Lung (tissue), 12 donors: ENCODE measurements around the gene SMTNL2. TPM values are rescaled to one million over a fixed set of nuclear protein-coding genes. Genes with fewer than 3 reads are reported as not detected.

ENCODE experiments used
- ATAC-seq: fragments of 200-7000 bp; cut with Tn5 transposase; one replicate; pipeline ENCODE4 v1.9.1; 2020; ENCODE audit warnings: moderate number of reproducible peaks; ENCODE audit not compliant: insufficient read depth, low FRiP score
- DNase-seq, 3 donors: peaks; one replicate each; pipeline ENCODE4 v3.0.0-alpha.2; 2013 to 2017
- H3K27ac ChIP-seq, 2 donors: one replicate each; pipeline ENCODE4 v1.5.1; 2013; ENCODE audit warnings: mild to moderate bottlenecking in 2 of 2, moderate library complexity in 2 of 2, control low read depth in 1 of 2, inconsistent platforms in 1 of 2, low read depth in 1 of 2, low read length in 1 of 2
- H3K27me3 ChIP-seq, 3 donors: one replicate each; pipeline ENCODE4 v1.5.1; 2013; ENCODE audit warnings: low read length in 2 of 3; ENCODE audit not compliant: control insufficient read depth in 3 of 3, insufficient read depth in 3 of 3
- H3K36me3 ChIP-seq, 4 donors: one replicate each; pipeline ENCODE4 v1.5.1; 2013; ENCODE audit warnings: low read length in 4 of 4, mild to moderate bottlenecking in 1 of 4, moderate library complexity in 1 of 4; ENCODE audit not compliant: control insufficient read depth in 4 of 4, insufficient read depth in 4 of 4
- H3K4me1 ChIP-seq, 5 donors: one replicate each; pipeline ENCODE4 v1.5.1; 2013; ENCODE audit warnings: low read length in 5 of 5, mild to moderate bottlenecking in 2 of 5, moderate library complexity in 1 of 5; ENCODE audit not compliant: control insufficient read depth in 5 of 5, insufficient read depth in 5 of 5
- H3K4me3 ChIP-seq: one replicate; pipeline ENCODE4 v1.5.1; 2013; ENCODE audit warnings: mild to moderate bottlenecking, control low read depth, moderate library complexity
- H3K9ac ChIP-seq, 2 donors: one replicate each; pipeline ENCODE4 v1.5.1; 2013; ENCODE audit warnings: low read length in 2 of 2, control low read depth in 1 of 2; ENCODE audit not compliant: insufficient read depth in 1 of 2
- H3K9me3 ChIP-seq, 4 donors: one replicate each; pipeline ENCODE4 v1.5.1; 2013; ENCODE audit warnings: low read length in 3 of 4, mild to moderate bottlenecking in 1 of 4, moderate library complexity in 1 of 4; ENCODE audit not compliant: control insufficient read depth in 4 of 4, insufficient read depth in 3 of 4
- WGBS, 2 donors: extraction: QIAGEN DNeasy Blood & Tissue Kit; methylation state at CpG; one replicate each; pipeline ENCODE4 v1.1.7; 2013; 5-methylcytosine and 5-hydroxymethylcytosine counted together
- polyA plus RNA-seq, 2 donors: library from polyadenylated mRNA; stranded (reverse); fragments of 200-250 nt; gene quantifications; one replicate each; pipeline ENCODE4 v1.2.1, GENCODE V29; 2013
- total RNA-seq, 2 donors: library from RNA; depleted of rRNA in 1 of 2; stranded (reverse); fragments of >200 nt in 1 of 2; gene quantifications; one replicate each; pipeline ENCODE4 v1.2.1, GENCODE V29; 2014 to 2021
- TF ChIP-seq, protein P1 (sequence below): IDR thresholded peaks from 2 replicates; pipeline ENCODE4 v1.5.1; 2012; ENCODE audit warnings: mild to moderate bottlenecking; ENCODE audit errors: control extremely low read depth, extremely low read depth
- donor health status: control.
- donor health status: control.
- donor health status: Bipolar disorder and iron deficiency.
- donor health status: healthy.
- donor health status: DM: yes; HTN: yes; CAD: no.

SMTNL2 gene
- total and polyA plus RNA-seq, 4 donors = 1.5 to 18.1 (median 6.9) TPM

DNA sequence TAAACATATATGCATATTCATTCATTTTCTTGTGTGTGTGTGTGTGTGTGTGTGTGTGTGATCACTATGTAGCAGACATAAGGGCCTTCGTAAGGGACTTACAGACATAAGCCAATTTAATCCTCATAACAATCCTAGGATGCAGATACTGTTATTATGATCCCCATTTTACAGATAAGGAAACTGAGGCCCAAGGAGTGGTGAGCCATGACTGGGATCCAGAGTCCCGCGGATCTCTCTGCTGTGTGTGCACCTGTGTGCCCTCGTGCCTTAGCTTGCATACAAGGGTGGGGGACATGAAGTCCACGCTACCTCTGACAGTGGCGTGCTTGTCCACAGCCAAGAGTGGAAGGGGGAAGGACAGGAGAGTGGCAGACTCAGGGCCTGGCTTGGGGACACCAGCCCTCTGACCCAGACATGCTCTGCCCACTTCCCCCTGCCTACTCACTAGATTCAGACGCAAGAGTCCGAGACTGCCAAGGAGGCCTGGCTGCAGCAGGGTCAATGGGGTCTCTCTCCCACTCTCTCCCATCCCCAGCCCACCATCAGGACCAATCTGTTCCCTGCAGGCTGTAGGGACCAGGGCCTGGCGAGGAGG is 9.8 kb upstream of the SMTNL2 start:
- H3K9ac ChIP-seq = no peak overlapping the region
- no peak for DNase-seq
- H3K9me3 ChIP-seq = no peaks in the 10 kb centered on the region

DNA sequence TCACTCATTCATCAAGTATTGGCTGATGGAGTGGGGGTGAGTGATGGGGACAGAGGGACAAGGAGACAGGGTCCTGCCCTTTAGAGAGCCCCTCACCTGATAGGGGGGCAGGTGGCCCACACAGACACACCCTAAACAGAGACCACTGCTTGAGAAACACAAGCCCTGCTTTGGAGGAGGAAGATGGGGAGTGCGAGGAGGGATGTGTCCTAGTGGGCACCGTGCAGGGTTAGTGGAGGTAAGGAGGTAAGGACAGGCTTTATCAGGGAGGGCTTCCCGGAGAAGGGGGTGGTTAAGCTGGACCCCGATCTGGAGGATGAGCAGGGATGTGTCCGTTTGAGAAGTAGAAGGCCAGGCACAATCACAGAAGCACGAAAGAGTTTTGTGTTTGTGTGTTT is 8.2 kb upstream of the SMTNL2 start:
- no peak overlapping the region for H3K4me3 ChIP-seq
- WGBS, 2 donors = 80 to 84% methylated on average over 6 of the region's 6 CpGs
- no peak overlapping the region for H3K27ac ChIP-seq
- peaks cover 0 to 15% (median 3%) of the 10 kb centered on the region in 5 donors for H3K4me1 ChIP-seq
- ATAC-seq (no peak), DNase-seq (no peak)
- no peak overlapping the region for H3K9ac ChIP-seq
- no peaks in the 10 kb centered on the region for H3K36me3 ChIP-seq
- no peaks in the 10 kb centered on the region for H3K27me3 ChIP-seq
- H3K9me3 ChIP-seq = no peaks in the 10 kb centered on the region
- TF ChIP-seq, protein P1, sequence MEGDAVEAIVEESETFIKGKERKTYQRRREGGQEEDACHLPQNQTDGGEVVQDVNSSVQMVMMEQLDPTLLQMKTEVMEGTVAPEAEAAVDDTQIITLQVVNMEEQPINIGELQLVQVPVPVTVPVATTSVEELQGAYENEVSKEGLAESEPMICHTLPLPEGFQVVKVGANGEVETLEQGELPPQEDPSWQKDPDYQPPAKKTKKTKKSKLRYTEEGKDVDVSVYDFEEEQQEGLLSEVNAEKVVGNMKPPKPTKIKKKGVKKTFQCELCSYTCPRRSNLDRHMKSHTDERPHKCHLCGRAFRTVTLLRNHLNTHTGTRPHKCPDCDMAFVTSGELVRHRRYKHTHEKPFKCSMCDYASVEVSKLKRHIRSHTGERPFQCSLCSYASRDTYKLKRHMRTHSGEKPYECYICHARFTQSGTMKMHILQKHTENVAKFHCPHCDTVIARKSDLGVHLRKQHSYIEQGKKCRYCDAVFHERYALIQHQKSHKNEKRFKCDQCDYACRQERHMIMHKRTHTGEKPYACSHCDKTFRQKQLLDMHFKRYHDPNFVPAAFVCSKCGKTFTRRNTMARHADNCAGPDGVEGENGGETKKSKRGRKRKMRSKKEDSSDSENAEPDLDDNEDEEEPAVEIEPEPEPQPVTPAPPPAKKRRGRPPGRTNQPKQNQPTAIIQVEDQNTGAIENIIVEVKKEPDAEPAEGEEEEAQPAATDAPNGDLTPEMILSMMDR = no peak

More for the DNA sequence above, 9.8 kb upstream of the SMTNL2 start:
- H3K27ac ChIP-seq = no peak overlapping the region
- 90 to 96% methylated on average over 9 of the region's 9 CpGs for WGBS, 2 donors
- peaks cover 0 to 13% (median 3%) of the 10 kb centered on the region in 5 donors for H3K4me1 ChIP-seq
- no peaks in the 10 kb centered on the region for H3K27me3 ChIP-seq
- H3K36me3 ChIP-seq = no peaks in the 10 kb centered on the region
- TF ChIP-seq, protein P1 = no peak
- H3K4me3 ChIP-seq = no peak overlapping the region
- ATAC-seq = no peak

DNA sequence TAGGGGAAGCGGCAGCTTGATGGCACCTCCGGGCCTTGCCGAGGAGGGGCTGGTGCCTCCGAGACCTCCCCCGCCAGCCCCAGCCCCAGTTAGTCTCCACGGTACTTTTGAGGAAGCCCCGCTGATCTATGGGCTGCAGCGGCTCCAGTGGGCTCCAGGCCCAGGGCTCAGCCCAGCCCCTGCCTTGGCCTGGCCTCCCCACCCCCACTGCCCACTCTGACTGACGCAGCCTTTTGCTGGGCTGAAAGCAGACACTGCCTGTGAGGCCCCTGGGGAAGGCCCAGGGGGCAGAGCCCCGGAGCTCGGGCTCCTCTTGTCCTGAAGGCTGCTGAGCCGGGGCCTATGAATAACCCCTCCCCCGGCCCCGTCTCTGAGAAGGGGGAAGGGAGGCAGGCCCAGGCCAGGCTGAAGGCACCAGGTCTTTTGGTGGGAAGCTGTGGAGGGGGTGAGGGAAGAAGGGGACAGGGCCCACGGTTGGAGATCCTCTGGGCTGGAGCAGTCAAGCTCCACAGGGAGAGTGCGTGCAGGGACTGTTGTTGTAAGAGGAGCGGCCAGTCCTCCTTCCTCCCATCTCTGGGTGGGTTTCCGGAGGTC is 7.5 kb upstream of the SMTNL2 start:
- TF ChIP-seq, protein P1 = no peak
- Histone ChIP-seq H3K4me3 (no peak overlapping the region), H3K36me3 (no peaks in the 10 kb centered on the region), H3K9me3 (no peaks in the 10 kb centered on the region), H3K27me3 (no peaks in the 10 kb centered on the region), H3K27ac (no peak overlapping the region), H3K4me1 (peaks cover 0 to 15% (median 3%) of the 10 kb centered on the region in 5 donors), H3K9ac (peak overlapping the region in 1 of 2 donors; percentile 11)
- ATAC-seq = no peak
- WGBS, 2 donors = 73 to 82% methylated on average over 18 of the region's 18 CpGs
- DNase-seq = peak; percentile 58 to 83 (median 64)
